ENCODE results near the gene ERCC1.
A peak's percentile ranks its signal among the peaks of the same experiment; 100 is the strongest.
"Not testable (repeated sequence)": the region's sequence is repeated elsewhere in the genome, so short reads cannot be mapped to it uniquely, and the experiment has no call there.

ERCC1 gene

GRCh38 chr19:45455707-45456499, 32.2 kb upstream of the ERCC1 start:
- peak; percentile 99 for DNase-seq (ENCODE audit: low read depth)

DNA sequence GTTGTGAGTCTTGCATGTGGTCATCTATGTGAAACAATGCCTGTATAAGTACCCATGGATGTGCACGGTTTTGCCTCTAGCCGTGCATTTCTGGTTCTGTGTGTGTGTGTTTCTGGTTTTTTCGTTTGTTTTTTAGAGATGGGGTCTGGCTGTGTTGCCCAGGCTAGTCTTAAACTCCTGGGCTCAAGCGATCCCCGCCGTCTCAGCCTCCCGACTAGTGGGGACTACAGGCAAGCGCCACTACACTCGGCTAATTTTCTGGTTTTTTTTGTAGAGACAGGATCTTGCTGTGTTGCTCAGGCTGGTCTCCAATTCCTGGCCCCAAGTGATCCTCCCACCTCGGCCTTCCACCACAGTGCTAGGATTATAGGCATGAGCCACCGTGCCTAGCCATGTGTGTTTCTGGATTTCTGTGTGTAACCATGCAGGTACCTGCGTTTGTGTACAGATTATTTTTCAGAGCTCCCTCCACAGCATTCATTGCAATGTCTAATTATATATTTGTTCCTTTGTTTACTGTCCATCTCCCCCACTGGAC, 28.2 kb upstream of the ERCC1 start:
- no peak for DNase-seq (ENCODE audit: low read depth)

DNA sequence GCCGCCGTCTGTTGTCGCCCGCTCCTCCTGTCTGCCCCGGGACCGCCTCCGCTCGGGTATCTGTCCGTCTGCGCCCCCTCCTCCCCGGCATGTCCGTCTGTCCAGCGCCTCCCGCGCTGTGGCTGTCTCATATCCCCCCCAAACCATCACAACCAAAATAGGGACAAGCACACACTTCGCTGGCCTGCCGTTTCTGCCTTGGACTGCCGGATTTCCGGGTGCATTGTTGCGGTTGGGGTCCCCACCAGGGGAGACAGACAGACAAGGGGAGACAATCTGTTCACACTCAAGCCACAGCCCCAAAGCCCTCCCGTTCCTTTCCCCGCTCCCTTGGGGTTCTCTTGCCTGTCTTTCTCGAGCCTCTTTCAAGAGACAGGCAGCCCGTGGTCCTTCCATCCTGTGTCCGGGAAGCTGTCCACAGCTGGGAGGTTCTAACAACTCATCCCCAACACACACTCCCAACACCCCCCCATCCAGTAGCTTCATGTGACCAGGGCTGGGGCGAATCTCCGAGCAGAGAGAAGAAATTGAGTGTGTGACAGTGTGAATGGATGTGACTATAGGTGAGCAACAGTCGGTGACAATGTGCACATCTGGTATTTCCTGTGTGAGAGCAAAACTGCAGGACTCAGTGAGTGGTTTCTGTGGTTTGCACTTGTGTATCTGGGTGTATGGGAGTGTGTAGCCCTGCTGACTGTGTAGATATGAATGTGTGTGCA, 27.6 kb upstream of the ERCC1 start:
- no peak for DNase-seq (ENCODE audit: low read depth)

DNA sequence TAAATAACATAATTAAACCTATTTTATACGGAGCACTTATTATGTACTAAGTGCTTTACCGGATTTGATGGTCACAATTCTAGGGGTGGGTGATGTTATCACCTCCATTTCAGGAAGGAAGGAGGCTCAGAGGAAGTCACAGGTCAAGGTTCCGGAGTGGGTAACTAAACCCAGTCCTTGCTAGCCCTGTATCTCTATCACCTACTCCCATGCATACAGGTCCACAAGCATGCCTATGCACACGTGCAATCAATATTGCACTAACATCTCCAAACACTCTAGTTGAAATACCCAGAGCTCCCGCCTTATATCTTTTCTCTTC, 26.3 kb upstream of the ERCC1 start:
- no peak for DNase-seq (ENCODE audit: low read depth)

DNA sequence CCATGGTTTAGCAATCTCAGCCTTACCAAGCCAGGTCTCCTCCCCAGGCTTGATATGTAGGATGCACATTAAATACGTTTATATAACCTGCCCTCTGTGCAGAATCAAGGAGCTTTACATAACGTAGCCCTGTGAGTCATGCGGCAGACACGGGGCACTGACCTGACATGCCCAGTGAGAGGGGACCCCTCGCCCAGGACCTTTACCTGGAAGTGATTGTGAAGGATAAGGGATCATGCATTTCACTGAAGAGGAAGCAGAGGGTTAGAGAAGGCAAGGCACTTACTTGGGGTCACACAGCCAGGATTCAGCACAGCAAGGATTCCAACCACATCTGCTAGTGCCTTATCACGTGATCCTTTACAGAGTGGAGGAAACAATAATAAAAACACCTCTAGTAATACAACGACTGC, 25.2 kb upstream of the ERCC1 start:
- DNase-seq (ENCODE audit: low read depth) = no peak

DNA sequence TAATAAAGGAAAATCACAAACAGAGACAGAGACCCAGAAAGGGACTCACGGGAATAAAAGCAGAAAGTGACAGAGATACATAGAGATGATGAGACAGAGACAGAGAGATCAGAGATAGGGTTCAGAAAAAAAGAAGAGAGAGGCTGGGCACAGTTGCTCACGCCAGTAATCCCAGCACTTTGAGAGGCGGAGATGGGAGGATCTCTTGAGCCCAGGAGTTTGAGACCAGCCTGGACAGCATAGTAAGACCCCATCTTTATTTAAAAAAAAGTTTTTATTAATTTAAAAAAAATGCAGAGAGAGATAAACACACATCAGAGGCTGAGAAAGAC, 24.7 kb upstream of the ERCC1 start:
- no peak for DNase-seq (ENCODE audit: low read depth)

DNA sequence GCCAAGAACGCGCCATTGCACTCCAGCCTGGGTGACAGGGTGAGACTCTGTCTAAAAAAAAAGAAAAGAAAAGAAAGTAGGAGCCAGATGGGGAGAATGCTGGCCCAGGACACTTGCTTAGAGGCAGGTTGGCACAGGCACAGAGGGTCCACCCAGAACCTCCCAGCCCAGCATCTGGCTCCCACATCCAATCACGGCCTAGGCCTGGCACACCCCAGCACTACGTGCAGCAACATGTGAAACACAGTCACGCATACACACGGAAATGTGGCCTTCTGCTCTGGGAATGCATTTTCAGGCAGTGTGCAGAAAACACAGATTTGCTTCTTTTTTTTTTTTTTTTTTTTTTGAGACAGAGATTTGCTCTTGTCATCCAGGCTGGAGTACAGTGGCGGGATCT, 23.2 kb upstream of the ERCC1 start:
- DNase-seq (ENCODE audit: low read depth) = no peak

DNA sequence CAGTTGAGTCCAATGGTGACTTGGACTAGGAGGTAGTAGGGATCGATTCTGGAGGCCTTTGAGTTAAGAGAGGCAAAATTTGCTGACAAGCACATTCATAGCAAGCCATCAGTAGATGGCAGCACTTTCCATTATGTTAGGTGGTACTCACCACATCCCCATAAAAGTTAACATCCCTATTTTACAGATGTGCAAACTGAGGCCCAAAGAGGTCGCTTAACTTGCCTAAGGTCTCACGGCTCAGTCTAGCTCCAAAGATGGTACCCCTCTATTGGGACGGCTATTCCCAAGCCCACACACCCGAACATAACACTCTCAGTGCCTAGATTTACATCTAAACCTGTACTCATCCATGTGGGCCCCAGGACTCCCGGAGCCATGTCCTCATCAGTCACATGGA, 22.6 kb upstream of the ERCC1 start:
- no peak for DNase-seq (ENCODE audit: low read depth)

- DNase-seq (ENCODE audit: low read depth) = no peak
Measured at GRCh38 chr19:45445139-45445538, 21.4 kb upstream of the ERCC1 start.

DNA sequence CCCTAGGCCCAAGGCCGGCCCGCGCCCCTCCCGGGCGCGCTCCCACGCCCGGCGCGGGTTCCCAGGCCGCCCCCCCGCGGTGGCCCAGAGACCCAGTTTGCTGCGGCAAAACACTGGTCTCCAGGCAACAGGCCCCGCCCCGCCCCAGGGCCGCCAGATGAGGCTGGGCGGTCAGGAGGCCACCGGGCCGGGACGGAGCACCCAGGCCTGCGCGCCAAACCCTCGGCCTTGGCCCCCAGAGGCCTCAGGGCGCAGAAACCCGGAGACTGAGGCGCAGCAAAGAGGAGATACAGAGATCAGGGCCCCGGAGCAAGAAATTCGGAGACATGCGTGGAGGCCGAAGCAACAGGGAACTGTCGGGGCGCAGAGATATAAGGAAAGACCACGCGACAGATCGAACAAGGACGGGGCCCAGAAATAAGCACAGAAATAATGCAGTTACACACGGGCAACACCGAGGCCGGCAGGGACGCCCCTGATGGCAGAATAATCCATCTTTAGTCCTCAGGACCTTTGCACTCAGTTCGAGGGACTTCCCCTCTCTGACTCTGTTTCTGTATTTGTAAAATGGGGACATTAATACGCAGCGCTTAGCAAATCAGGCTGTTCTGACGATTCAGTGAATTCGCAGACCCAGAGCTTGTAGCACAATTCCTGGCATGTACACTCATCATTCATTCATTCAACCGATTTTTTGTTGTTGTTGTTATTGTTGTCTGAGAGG, 20.8 kb upstream of the ERCC1 start:
- no peak for DNase-seq (ENCODE audit: low read depth)

- DNase-seq (ENCODE audit: low read depth) = peak; percentile 88
Measured at GRCh38 chr19:45443462-45444317, 20.0 kb upstream of the ERCC1 start.

- DNase-seq (ENCODE audit: low read depth) = no peak
Measured at GRCh38 chr19:45442778-45443461, 19.2 kb upstream of the ERCC1 start.

- no peak for DNase-seq (ENCODE audit: low read depth)
Measured at GRCh38 chr19:45442408-45442777, 18.7 kb upstream of the ERCC1 start.

DNA sequence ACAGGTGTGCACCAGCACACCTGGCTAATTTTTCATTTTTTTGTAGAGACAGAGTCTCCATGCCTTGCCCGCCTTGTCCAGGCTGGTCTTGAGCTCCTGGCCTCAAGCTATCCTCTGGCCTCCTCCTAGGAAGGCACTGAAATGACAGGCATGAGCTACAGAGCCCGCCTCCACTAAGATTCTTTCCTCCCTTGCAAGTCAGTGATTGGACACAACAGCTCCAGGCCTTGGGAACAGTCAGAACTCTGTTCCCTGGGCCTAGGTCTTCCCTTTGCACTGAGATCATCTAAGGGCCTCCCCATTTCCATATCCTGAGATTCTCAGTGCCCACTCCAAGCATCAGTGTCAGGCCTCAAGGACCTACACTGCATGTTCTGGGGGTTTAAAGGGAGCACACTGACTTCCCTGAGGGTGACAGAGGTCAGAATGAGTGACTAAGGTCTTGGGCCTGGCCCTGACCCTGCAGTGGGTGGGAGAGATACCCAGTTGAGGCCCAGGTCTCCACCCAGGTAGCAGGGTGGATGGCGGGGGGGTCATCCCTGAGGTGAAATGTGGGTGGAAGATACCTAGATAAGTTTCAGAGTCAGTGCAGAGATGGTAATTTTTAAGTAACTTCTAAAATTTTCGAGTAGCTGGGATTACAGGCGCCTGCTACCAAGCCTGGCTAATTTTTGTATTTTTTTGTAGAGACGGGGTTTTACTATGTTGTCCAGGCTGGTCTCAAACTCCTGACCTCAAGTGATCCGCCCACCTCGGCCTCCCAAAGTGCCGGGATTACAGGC, 17.3 kb upstream of the ERCC1 start:
- no peak for DNase-seq (ENCODE audit: low read depth)

DNA sequence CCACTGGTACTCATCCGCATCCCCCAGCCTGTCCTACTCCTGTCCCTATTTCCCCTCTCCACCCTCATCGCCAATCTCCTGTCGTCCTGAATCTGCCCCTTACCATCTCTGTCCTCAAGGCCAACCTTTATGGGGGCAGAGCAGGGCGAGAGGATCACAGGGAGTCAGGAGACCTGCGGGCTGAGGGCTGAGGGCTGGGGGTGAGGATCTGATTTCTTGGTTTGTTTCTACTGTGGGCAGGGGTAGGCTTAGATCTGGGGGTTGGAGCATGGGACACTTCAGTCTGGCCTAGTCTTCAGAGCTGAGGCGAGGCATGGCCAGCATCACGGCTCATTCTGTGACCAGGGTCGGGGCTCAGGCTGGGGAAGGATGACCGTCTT, 16.5 kb upstream of the ERCC1 start:
- DNase-seq (ENCODE audit: low read depth) = no peak

DNA sequence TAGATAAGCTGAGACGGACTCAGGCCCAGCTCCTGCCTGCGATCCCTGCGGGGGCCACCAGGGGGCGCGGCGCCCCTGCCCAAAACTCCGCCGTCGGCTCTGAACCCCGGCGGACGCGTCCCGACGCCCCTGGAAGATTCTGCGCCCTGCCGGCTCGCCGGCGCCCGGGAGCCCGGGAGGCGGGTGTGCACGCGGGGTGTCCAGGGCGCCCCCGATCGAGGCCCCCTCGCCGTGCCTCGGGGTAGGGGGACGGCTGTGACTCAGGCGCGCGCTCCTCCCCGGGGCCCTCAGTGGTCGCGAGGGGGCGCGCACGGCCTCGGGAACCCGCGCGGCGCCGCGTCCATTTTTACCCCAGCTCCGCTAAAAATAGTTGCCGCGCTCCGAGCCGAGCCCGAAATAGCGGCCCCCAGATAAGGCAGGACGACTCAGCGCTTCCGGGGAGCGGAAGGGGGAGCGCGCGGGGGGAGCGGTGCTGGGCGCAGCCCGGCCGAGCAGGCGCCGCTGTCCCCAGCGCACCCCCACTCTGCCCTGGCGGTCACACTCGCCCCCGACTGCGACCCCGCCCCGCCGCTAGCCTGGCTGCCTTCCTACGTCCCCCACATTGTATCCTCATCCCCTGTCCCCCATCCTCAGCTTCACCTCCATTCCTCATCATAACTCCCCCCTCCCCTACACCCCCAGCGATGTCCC, 16.0 kb upstream of the ERCC1 start:
- no peak for DNase-seq (ENCODE audit: low read depth)

DNA sequence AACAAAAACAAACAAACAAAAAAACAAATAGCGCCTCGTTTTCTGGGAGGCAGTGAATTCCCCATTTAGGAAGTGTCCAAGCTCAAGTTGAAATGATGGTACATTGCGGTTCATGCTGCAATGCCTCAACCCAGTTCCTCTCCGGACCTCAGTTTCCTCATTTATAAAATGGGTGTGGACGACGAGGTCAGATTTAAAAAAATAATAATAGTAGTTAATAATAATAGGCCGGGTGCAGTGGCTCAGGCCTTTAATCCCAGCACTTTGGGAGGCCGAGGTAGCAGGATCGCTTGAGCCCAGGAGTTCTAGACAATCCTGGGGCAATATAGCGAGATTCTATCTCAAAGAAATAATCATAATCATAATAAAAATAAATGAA, 15.5 kb upstream of the ERCC1 start:
- no peak for DNase-seq (ENCODE audit: low read depth)

GRCh38 chr19:45437328-45437727, 13.6 kb upstream of the ERCC1 start:
- DNase-seq (ENCODE audit: low read depth) = no peak

DNA sequence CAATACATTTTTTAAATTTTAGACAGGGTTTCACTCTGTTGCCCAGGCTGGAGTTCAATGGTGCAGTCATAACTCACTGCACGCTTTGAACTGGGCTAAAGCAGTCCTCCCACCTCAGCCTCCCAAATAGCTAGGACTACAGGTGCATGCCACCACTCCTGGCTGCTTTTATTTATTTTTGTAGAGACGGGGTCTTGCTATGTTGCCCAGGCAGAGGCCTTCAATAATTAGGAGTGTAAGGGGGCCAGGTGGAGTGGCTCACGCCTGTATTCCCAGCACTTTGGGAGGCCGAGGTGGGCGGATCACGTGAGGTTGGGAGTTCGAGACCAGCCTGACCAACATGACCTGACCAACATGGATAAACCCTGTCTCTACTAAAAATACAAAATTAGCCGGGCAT, 8.8 kb upstream of the ERCC1 start:
- not testable (repeated sequence) for DNase-seq (ENCODE audit: low read depth)

GRCh38 chr19:45431008-45431407, 7.3 kb upstream of the ERCC1 start:
- DNase-seq (ENCODE audit: low read depth) = not testable (repeated sequence)
